Measurements from ENCODE around the gene BLVRB. TPM values are rescaled to one million over a fixed set of nuclear protein-coding genes. Genes with fewer than 3 reads are reported as not detected.
"Not testable (repeated sequence)": the region's sequence is repeated elsewhere in the genome, so short reads cannot be mapped to it uniquely, and the experiment has no call there.

Gene BLVRB
- total RNA-seq, 2 experiments from 2014 or later: 18.5 to 20.0 TPM

- Mint-ChIP-seq H3K4me1 (peaks cover 10% of the 10 kb centered on the region), H3K27me3 (peaks cover 19% of the 10 kb centered on the region), H3K9me3 (no peaks in the 10 kb centered on the region), H3K4me3 (no peak overlapping the region), H3K27ac (no peak overlapping the region), H3K36me3 (ENCODE audit: low read depth) (peaks cover 6% of the 10 kb centered on the region)
- no peak for DNase-seq
- ChIA-PET POLR2A (no interaction called here), CTCF (no interaction called here)
Observed at GRCh38 chr19:40471111-40471510, 5.6 kb upstream of the BLVRB start.

GRCh38 chr19:40469011-40469410 is 3.5 kb upstream of the BLVRB start:
- POLR2A ChIA-PET: no interaction called here

DNA sequence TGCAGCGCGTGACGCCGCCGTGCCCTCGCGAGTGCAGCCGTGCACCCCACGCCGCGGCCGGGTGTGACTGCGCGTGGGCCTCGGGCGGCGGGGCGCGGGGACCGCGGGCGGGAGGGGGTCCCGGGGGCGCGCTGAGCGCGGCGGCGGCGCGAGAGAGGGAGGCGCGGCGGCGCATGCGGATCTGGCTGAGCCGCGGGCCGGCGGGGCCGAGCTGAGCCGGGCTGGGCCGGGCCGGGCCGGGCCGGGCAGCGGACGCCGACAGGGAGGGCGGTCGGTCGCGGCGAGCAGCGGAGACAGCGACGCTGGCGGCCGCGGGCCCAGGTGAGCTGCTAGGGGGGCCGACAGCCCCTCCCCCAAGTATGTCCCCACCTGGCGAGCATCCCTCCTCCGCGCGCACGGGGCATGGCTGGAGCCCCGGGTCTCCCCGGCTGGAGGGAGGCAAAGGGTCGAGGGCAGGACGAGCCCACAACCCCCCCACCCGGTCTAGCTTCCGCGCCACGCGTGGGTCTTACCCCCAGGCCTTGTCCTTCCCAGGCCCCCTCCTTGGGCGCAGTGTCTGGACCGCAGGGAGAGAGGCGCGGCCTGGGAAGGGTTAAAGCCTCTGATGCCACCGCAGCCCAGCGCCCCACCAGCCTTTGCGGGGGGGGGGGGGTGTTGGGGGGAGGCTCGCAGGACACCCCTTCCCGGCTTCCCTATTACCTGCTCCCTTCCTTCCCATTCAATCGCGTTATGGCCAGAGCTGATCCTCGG is 1.6 kb upstream of the BLVRB start, which contains the start of gene SPTBN4:
Gene SPTBN4, plus strand, starts transcription at position 17 of the 750 bp plus-strand sequence. CDS start 5,621 bp downstream, outside the sequence.
- ChIA-PET POLR2A (no interaction called here), CTCF (interaction anchor here (3.6 to 5.5 kb wide), 2 partner anchors 14 to 25 kb away, joined by 16 to 35 read pairs; no protein-coding TSS in a partner anchor)
- peaks cover 30% of the 10 kb centered on the region for H3K4me1 Mint-ChIP-seq
- peaks cover 6% of the 10 kb centered on the region for H3K36me3 Mint-ChIP-seq (ENCODE audit: low read depth)
- peak within 1 kb of the TSS; percentile 82 for H3K27ac Mint-ChIP-seq
- H3K27me3 Mint-ChIP-seq: peaks cover 19% of the 10 kb centered on the region
- no peak for DNase-seq
- H3K9me3 Mint-ChIP-seq: no peaks in the 10 kb centered on the region
- H3K4me3 Mint-ChIP-seq: peak within 1 kb of the TSS; percentile 85

More at GRCh38 chr19:40469011-40469410, 3.5 kb upstream of the BLVRB start:
- no peaks in the 10 kb centered on the region for H3K9me3 Mint-ChIP-seq
- H3K4me3 Mint-ChIP-seq: no peak overlapping the region
- H3K4me1 Mint-ChIP-seq: peaks cover 29% of the 10 kb centered on the region
- no peak for DNase-seq
- peaks cover 19% of the 10 kb centered on the region for H3K27me3 Mint-ChIP-seq
- peaks cover 6% of the 10 kb centered on the region for H3K36me3 Mint-ChIP-seq (ENCODE audit: low read depth)
- CTCF ChIA-PET: interaction anchor here (0.6 to 1.1 kb wide), 4 partner anchors 9 to 284 kb away, joined by 3 to 5 read pairs (median 3); no protein-coding TSS in a partner anchor
- H3K27ac Mint-ChIP-seq: no peak overlapping the region

GRCh38 chr19:40466219-40466984 is 857 bp upstream of the BLVRB start:
- peak; percentile 69 for DNase-seq
- Mint-ChIP-seq H3K27ac (peak overlapping the region; percentile 82), H3K36me3 (ENCODE audit: low read depth) (peaks cover 6% of the 10 kb centered on the region), H3K4me1 (peaks cover 34% of the 10 kb centered on the region), H3K27me3 (peaks cover 19% of the 10 kb centered on the region), H3K9me3 (no peaks in the 10 kb centered on the region), H3K4me3 (peak overlapping the region; percentile 85)
- ChIA-PET CTCF (interaction anchor here (0.6 to 5.5 kb wide), 10 partner anchors 10 to 1732 kb away, joined by 3 to 35 read pairs (median 5); partner anchors contain the start of gene TTC9B), POLR2A (no interaction called here)

GRCh38 chr19:40465025-40465556 is 454 bp downstream of the BLVRB start:
- DNase-seq: peak; percentile 40
- CTCF ChIA-PET: interaction anchor here (0.6 to 5.5 kb wide), 16 partner anchors 9 to 674 kb away, joined by 3 to 35 read pairs (median 3); no protein-coding TSS in a partner anchor
- peaks cover 6% of the 10 kb centered on the region for H3K36me3 Mint-ChIP-seq (ENCODE audit: low read depth)
- POLR2A ChIA-PET: no interaction called here
- peaks cover 36% of the 10 kb centered on the region for H3K4me1 Mint-ChIP-seq
- peak overlapping the region; percentile 85 for H3K4me3 Mint-ChIP-seq
- H3K9me3 Mint-ChIP-seq: no peaks in the 10 kb centered on the region
- H3K27ac Mint-ChIP-seq: peak overlapping the region; percentile 87
- H3K27me3 Mint-ChIP-seq: peaks cover 19% of the 10 kb centered on the region

GRCh38 chr19:40464059-40465024 is 1.2 kb downstream of the BLVRB start:
- ChIA-PET CTCF (interaction anchor here (0.5 to 5.5 kb wide), 22 partner anchors 10 to 673 kb away, joined by 3 to 35 read pairs (median 3); partner anchors contain the start of genes EGLN2 and SERTAD1), POLR2A (interaction anchor here (0.7 to 1.0 kb wide), 2 partner anchors 9 to 24 kb away, joined by 3 read pairs; no protein-coding TSS in a partner anchor)
- Mint-ChIP-seq H3K4me1 (peaks cover 36% of the 10 kb centered on the region), H3K27me3 (peaks cover 19% of the 10 kb centered on the region), H3K36me3 (ENCODE audit: low read depth) (peaks cover 6% of the 10 kb centered on the region), H3K4me3 (peak overlapping the region; percentile 85), H3K27ac (peak overlapping the region; percentile 87), H3K9me3 (no peaks in the 10 kb centered on the region)
- peak; percentile 69 for DNase-seq

GRCh38 chr19:40463587-40464037 is 1.9 kb downstream of the BLVRB start:
- H3K36me3 Mint-ChIP-seq (ENCODE audit: low read depth); H3K9me3 Mint-ChIP-seq; H3K4me3 Mint-ChIP-seq; H3K27ac Mint-ChIP-seq; DNase-seq: not testable (repeated sequence)
- ChIA-PET POLR2A (interaction anchor here (1.0 kb wide), 1 partner anchor 9 kb away, joined by 3 read pairs; no protein-coding TSS in a partner anchor), CTCF (interaction anchor here (0.5 to 5.5 kb wide), 13 partner anchors 10 to 335 kb away, joined by 3 to 35 read pairs (median 3); partner anchors contain the start of genes EGLN2 and SERTAD1)
- Mint-ChIP-seq H3K27me3 (peaks cover 18% of the 10 kb centered on the region), H3K4me1 (peaks cover 36% of the 10 kb centered on the region)

- Mint-ChIP-seq H3K27ac (no peak overlapping the region), H3K36me3 (ENCODE audit: low read depth) (peaks cover 6% of the 10 kb centered on the region), H3K4me1 (peaks cover 32% of the 10 kb centered on the region), H3K4me3 (no peak overlapping the region), H3K27me3 (peaks cover 6% of the 10 kb centered on the region), H3K9me3 (no peaks in the 10 kb centered on the region)
- ChIA-PET POLR2A (no interaction called here), CTCF (interaction anchor here (5.5 kb wide), 1 partner anchor 8 kb away, joined by 35 read pairs; no protein-coding TSS in a partner anchor)
- no peak for DNase-seq
Observed at GRCh38 chr19:40461669-40462221, 3.8 kb downstream of the BLVRB start.

- H3K27ac Mint-ChIP-seq: no peak overlapping the region
- no peaks in the 10 kb centered on the region for H3K36me3 Mint-ChIP-seq (ENCODE audit: low read depth)
- H3K9me3 Mint-ChIP-seq: no peaks in the 10 kb centered on the region
- H3K27me3 Mint-ChIP-seq: no peaks in the 10 kb centered on the region
- DNase-seq: no peak
- peaks cover 18% of the 10 kb centered on the region for H3K4me1 Mint-ChIP-seq
- ChIA-PET CTCF (interaction anchor here (1.1 kb wide), 1 partner anchor 9 kb away, joined by 3 read pairs; no protein-coding TSS in a partner anchor), POLR2A (no interaction called here)
- no peak overlapping the region for H3K4me3 Mint-ChIP-seq
Observed at GRCh38 chr19:40460185-40460584, 5.4 kb downstream of the BLVRB start.

DNA sequence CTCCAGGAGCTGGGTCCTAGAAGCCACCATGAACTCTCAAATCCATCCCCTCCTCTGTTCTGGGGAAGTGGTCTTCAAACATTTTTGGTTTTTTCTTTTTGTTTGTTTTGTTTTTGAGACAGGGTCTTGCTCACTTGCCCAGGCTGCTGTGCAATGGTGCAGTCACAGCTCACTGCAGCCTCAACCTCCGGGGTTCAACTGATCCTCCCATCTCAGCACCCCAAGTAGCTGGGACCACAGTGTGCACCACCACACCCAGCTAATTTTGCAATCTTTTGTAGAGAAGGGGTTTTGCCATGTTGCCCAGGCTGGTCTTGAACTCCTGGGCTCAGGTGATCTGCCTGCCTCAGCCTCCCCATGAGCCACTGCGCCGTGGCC is 7.0 kb downstream of the BLVRB start:
- H3K4me3 Mint-ChIP-seq: no peak overlapping the region
- H3K27ac Mint-ChIP-seq: no peak overlapping the region
- peaks cover 7% of the 10 kb centered on the region for H3K4me1 Mint-ChIP-seq
- no peaks in the 10 kb centered on the region for H3K9me3 Mint-ChIP-seq
- CTCF ChIA-PET: no interaction called here
- H3K27me3 Mint-ChIP-seq: no peaks in the 10 kb centered on the region
- no peak for DNase-seq
- no peaks in the 10 kb centered on the region for H3K36me3 Mint-ChIP-seq (ENCODE audit: low read depth)
- POLR2A ChIA-PET: no interaction called here

- ChIA-PET CTCF (no interaction called here), POLR2A (no interaction called here)
- no peaks in the 10 kb centered on the region for H3K27me3 Mint-ChIP-seq
- H3K4me1 Mint-ChIP-seq: peaks cover 7% of the 10 kb centered on the region
- no peaks in the 10 kb centered on the region for H3K36me3 Mint-ChIP-seq (ENCODE audit: low read depth)
- no peak for DNase-seq
- H3K9me3 Mint-ChIP-seq: no peaks in the 10 kb centered on the region
- H3K27ac Mint-ChIP-seq: no peak overlapping the region
- no peak overlapping the region for H3K4me3 Mint-ChIP-seq
Observed at GRCh38 chr19:40457953-40458596, 7.5 kb downstream of the BLVRB start.
